GM23248 (cell line): ENCODE results near the gene ANOS1. TPM values are rescaled to one million over a fixed set of nuclear protein-coding genes. Genes with fewer than 3 reads are reported as not detected.

Source experiments
- DNase-seq: peaks from one replicate; pipeline ENCODE4 v3.0.0-alpha.2; 2015
- H2AFZ ChIP-seq: fragments of 200-600 bp; sonication (generic); 2 replicates; pipeline ENCODE4 v1.6.1; 2016; ENCODE audit warnings: antibody characterized with exemption
- H3F3A ChIP-seq: fragments of 200-600 bp; sonication (generic); 2 replicates; pipeline ENCODE4 v1.6.1; 2016; ENCODE audit warnings: mild to moderate bottlenecking, antibody characterized with exemption, mixed run types; ENCODE audit not compliant: insufficient read depth
- H3K27ac ChIP-seq: fragments of 200-600 bp; sonication (generic); 2 replicates; pipeline ENCODE4 v1.5.1; 2016; ENCODE audit warnings: mild to moderate bottlenecking
- H3K27me3 ChIP-seq: fragments of 200-600 bp; sonication (generic); replicated peaks from 2 replicates; pipeline ENCODE4 v1.6.1; 2016; ENCODE audit warnings: mild to moderate bottlenecking; ENCODE audit not compliant: insufficient read depth
- H3K36me3 ChIP-seq: fragments of 200-600 bp; sonication (generic); 2 replicates; pipeline ENCODE4 v1.6.1; 2016; ENCODE audit warnings: low read depth, mild to moderate bottlenecking
- H3K4me1 ChIP-seq: fragments of 200-600 bp; sonication (generic); 2 replicates; pipeline ENCODE4 v1.6.1; 2016; ENCODE audit warnings: mild to moderate bottlenecking; ENCODE audit not compliant: insufficient read depth
- H3K4me2 ChIP-seq: fragments of 200-600 bp; sonication (generic); one replicate; pipeline ENCODE4 v1.6.1; 2016; ENCODE audit warnings: mild to moderate bottlenecking; ENCODE audit not compliant: unreplicated experiment
- H3K4me3 ChIP-seq: fragments of 200-600 bp; sonication (generic); 2 replicates; pipeline ENCODE4 v1.5.1; 2016; ENCODE audit warnings: mild to moderate bottlenecking
- H3K79me2 ChIP-seq: fragments of 200-600 bp; sonication (generic); 2 replicates; pipeline ENCODE4 v1.6.1; 2016; ENCODE audit warnings: mild to moderate bottlenecking; ENCODE audit not compliant: insufficient read depth
- H3K9ac ChIP-seq: fragments of 200-600 bp; sonication (generic); 2 replicates; pipeline ENCODE4 v1.6.1; 2016; ENCODE audit warnings: mild to moderate bottlenecking
- H3K9me2 ChIP-seq: fragments of 200-600 bp; sonication (generic); 2 replicates; pipeline ENCODE4 v1.6.1; 2016; ENCODE audit warnings: mixed run types, mild to moderate bottlenecking, moderate library complexity; ENCODE audit not compliant: insufficient read depth
- H3K9me3 ChIP-seq: fragments of 200-600 bp; sonication (generic); one replicate; pipeline ENCODE4 v1.6.1; 2017; ENCODE audit warnings: low read depth
- H4K20me1 ChIP-seq: fragments of 200-600 bp; sonication (generic); 2 replicates; pipeline ENCODE4 v1.6.0; 2016; ENCODE audit not compliant: insufficient read depth
- EZH2 ChIP-seq: fragments of 200-600 bp; sonication (generic); IDR thresholded peaks from 2 replicates; pipeline ENCODE4 v1.6.1; 2018; ENCODE audit warnings: antibody characterized with exemption, mild to moderate bottlenecking; ENCODE audit not compliant: insufficient read depth, poor library complexity, severe bottlenecking
- EZH2phosphoT487 ChIP-seq: fragments of 200-600 bp; sonication (generic); IDR thresholded peaks from 2 replicates; pipeline ENCODE4 v1.6.1; 2018; ENCODE audit warnings: antibody characterized with exemption, moderate library complexity, mild to moderate bottlenecking, low read depth; ENCODE audit not compliant: insufficient read depth
- WGBS, 2 experiments: methylation state at CpG; one replicate each; pipeline ENCODE4 v1.1.6; 2015 to 2017; ENCODE audit warnings: low lambda C conversion rate in 2 of 2, low coverage in 1 of 2; ENCODE audit errors: missing lambda C conversion rate in 2 of 2; 5-methylcytosine and 5-hydroxymethylcytosine counted together
- in situ Hi-C: fragments of 300-500 bp; cut with MboI; formaldehyde crosslinking; loops from 2 replicates; pipeline ENCODE4 v1.15.0; 2020
- polyA plus RNA-seq: library from polyadenylated mRNA; unstranded; fragments of >200 nt; fragmentation: Nextera tagmentation; extraction: Ambion mirVana; gene quantifications from 2 replicates; pipeline ENCODE4 v1.2.1, GENCODE V29; 2016
- total RNA-seq: library from RNA; depleted of rRNA; stranded (reverse); fragments of >200 nt; shearing (Covaris generic); gene quantifications from 2 replicates; pipeline ENCODE4 v1.2.3, GENCODE V29; 2014

Gene ANOS1
- total and polyA plus RNA-seq, 2 experiments from 2014 or later, result not detected

DNA sequence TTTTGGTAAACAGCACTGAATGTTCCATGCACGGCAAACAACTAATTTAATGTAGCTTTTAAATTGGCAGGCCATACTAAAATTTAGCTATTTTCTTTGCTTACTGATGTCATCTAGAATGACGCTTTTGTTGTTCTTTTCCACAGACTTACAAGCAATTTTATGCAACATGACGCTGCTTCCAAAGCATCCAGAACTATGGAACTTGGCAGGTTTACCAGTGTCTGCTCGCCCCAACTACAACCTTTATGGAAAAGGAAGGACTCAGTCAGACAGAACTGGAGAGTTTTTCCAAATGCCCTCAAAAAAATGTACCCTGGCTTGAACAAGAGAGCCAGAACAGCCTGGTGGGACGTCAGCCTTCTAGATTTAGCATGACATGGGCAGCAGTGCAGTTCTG is 58.7 kb downstream of the ANOS1 start:
- TF ChIP-seq EZH2phosphoT487 (no peak), EZH2 (no peak)
- Histone ChIP-seq H3F3A (no peaks in the 10 kb centered on the region), H2AFZ (no peak overlapping the region), H3K27ac (no peak overlapping the region), H3K4me1 (no peaks in the 10 kb centered on the region), H4K20me1 (no peaks in the 10 kb centered on the region), H3K79me2 (no peaks in the 10 kb centered on the region), H3K4me3 (no peak overlapping the region), H3K9me2 (no peaks in the 10 kb centered on the region), H3K4me2 (no peak overlapping the region), H3K9me3 (no peaks in the 10 kb centered on the region), H3K36me3 (no peaks in the 10 kb centered on the region), H3K9ac (no peak overlapping the region), H3K27me3 (no peaks in the 10 kb centered on the region)
- 3 to 4% methylated on average over 5 of the region's 5 CpGs for WGBS, 2 experiments
- in situ Hi-C loops, result no loop called here
- no peak for DNase-seq

DNA sequence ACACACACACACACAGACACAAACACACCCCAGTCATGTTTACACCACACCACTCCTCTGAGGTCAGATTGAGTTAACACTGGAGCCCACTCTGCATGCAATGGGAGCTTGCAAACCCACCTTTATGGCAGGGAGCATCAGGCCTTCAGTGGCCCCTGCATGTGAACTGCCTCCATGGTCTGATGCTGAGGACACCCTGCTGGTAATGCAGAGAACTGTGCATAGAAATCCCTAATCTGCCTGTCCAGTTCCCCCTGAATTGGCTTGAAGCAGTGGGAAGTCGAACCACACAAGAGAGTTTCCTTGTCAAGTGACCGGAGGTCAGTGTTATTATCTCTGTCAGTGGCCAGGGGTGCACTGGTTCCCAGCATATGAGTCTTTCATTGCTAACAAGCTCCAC is 59.8 kb downstream of the ANOS1 start:
- Histone ChIP-seq H3K27ac (no peak overlapping the region), H3K27me3 (no peaks in the 10 kb centered on the region), H3K36me3 (no peaks in the 10 kb centered on the region), H3K9me2 (no peaks in the 10 kb centered on the region), H3F3A (no peaks in the 10 kb centered on the region), H3K4me2 (no peak overlapping the region), H3K4me1 (no peaks in the 10 kb centered on the region), H3K4me3 (no peak overlapping the region), H3K79me2 (no peaks in the 10 kb centered on the region), H3K9ac (no peak overlapping the region), H2AFZ (no peak overlapping the region), H3K9me3 (no peaks in the 10 kb centered on the region), H4K20me1 (no peaks in the 10 kb centered on the region)
- DNase-seq, result no peak
- in situ Hi-C loops, result no loop called here
- no peak for TF ChIP-seq EZH2phosphoT487
- no peak for TF ChIP-seq EZH2
- 60 to 62% methylated on average over 2 of the region's 2 CpGs for whole genome bisulfite sequencing, 2 experiments

DNA sequence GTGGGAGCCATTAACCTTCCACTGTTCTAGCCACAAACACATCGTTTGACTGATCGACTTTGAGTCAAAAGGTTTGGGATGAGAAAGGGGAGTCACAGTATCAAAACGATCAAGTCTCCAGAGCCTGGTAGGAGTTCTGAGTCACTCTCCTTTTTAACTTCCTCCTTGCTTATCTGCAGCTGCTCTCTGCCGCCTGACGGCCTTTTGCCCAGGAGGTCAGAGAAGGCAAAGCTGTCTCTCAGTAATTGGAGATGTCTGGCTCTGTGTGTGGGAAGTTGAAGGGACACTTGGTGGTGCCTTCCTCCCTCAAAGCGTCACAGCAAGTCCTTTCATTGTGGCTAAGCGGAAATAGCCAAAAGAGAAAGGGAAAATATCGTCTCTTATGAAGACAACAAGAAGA is 63.1 kb downstream of the ANOS1 start:
- in situ Hi-C loops, result no loop called here
- H3K4me1 ChIP-seq, result no peaks in the 10 kb centered on the region

DNA sequence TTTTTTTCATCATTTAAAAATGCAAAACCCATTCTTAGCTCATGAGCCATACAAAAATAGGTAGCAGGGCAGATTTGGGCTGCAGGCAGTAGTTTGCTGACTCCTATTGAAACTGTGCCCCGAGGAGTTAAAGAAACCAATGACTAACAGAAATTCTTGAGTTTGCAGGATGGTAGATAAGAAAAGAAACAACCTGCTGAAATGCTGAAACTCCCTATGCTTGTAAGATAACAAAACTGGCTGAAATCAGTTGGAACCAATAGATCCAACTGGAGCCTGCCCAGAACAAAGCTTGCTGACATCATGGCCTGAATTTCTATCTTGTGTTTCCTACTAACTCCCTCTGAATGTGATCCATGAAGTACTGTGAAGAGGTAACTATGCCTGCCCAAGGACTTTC is 68.6 kb downstream of the ANOS1 start:
- Histone ChIP-seq H3K9me3 (no peaks in the 10 kb centered on the region), H3F3A (no peaks in the 10 kb centered on the region), H3K27me3 (no peaks in the 10 kb centered on the region), H3K4me1 (no peaks in the 10 kb centered on the region), H3K4me3 (no peak overlapping the region), H3K36me3 (no peaks in the 10 kb centered on the region), H3K27ac (no peak overlapping the region), H3K9ac (no peak overlapping the region), H2AFZ (no peak overlapping the region), H3K79me2 (no peaks in the 10 kb centered on the region), H4K20me1 (no peaks in the 10 kb centered on the region), H3K4me2 (no peak overlapping the region), H3K9me2 (no peaks in the 10 kb centered on the region)
- TF ChIP-seq EZH2, result no peak
- TF ChIP-seq EZH2phosphoT487, result no peak
- WGBS, 2 experiments, result 7 to 13% methylated on average over 1 of the region's 1 CpG
- in situ Hi-C loops, result no loop called here
- DNase-seq, result no peak

More for the DNA sequence above, 63.1 kb downstream of the ANOS1 start:
- H2AFZ ChIP-seq, result no peak overlapping the region
- no peaks in the 10 kb centered on the region for H3K9me3 ChIP-seq
- no peaks in the 10 kb centered on the region for H4K20me1 ChIP-seq
- no peak overlapping the region for H3K9ac ChIP-seq
- H3F3A ChIP-seq, result no peaks in the 10 kb centered on the region
- no peak overlapping the region for H3K4me3 ChIP-seq
- no peak for TF ChIP-seq EZH2
- no peak for TF ChIP-seq EZH2phosphoT487
- no peak for DNase-seq
- H3K4me2 ChIP-seq, result no peak overlapping the region
- H3K36me3 ChIP-seq, result no peaks in the 10 kb centered on the region
- no peaks in the 10 kb centered on the region for H3K79me2 ChIP-seq
- H3K9me2 ChIP-seq, result no peaks in the 10 kb centered on the region
- 24 to 30% methylated on average over 8 of the region's 8 CpGs for WGBS, 2 experiments
- H3K27ac ChIP-seq, result no peak overlapping the region
- no peaks in the 10 kb centered on the region for H3K27me3 ChIP-seq

DNA sequence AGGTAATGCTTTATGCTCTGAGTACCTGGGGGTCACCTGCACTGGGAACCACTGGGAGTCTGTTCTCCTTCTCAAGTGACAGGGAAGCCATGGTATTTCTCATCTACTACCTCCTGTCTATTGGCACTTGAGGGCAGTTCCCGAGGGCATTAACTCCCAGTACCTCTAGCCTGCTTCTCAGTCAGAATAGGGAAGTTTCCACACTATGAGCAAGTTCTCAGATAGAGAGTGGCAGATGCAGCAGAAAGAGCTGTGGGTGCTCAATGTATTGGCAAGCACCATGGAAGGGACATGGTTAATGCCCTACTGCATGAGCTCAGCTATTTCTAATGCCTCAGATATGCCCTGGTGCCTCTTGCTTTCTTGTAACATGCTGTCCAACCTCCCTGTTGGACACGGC is 74.1 kb downstream of the ANOS1 start:
- no peak overlapping the region for H3K4me2 ChIP-seq
- no peaks in the 10 kb centered on the region for H3K79me2 ChIP-seq
- H3K4me1 ChIP-seq, result no peaks in the 10 kb centered on the region
- H3K4me3 ChIP-seq, result no peak overlapping the region
- H3K9ac ChIP-seq, result no peak overlapping the region
- H3K27ac ChIP-seq, result no peak overlapping the region
- WGBS, 2 experiments, result 4% methylated on average over 2 of the region's 2 CpGs; no CpG with 5 or more reads in 1 of the 2 experiments
- DNase-seq, result no peak
- H3F3A ChIP-seq, result no peaks in the 10 kb centered on the region
- no peak for TF ChIP-seq EZH2phosphoT487
- TF ChIP-seq EZH2, result no peak
- H2AFZ ChIP-seq, result no peak overlapping the region
- H3K9me3 ChIP-seq, result no peaks in the 10 kb centered on the region
- no peaks in the 10 kb centered on the region for H3K9me2 ChIP-seq
- no peaks in the 10 kb centered on the region for H3K36me3 ChIP-seq
- H4K20me1 ChIP-seq, result no peaks in the 10 kb centered on the region
- no peaks in the 10 kb centered on the region for H3K27me3 ChIP-seq
- in situ Hi-C loops, result no loop called here
